Measurements from ENCODE around the gene ALAD. TPM values are rescaled to one million over a fixed set of nuclear protein-coding genes. Genes with fewer than 3 reads are reported as not detected.

The ALAD gene
- total RNA-seq, 1 donor from 2014 or later = 26.2 TPM

DNA sequence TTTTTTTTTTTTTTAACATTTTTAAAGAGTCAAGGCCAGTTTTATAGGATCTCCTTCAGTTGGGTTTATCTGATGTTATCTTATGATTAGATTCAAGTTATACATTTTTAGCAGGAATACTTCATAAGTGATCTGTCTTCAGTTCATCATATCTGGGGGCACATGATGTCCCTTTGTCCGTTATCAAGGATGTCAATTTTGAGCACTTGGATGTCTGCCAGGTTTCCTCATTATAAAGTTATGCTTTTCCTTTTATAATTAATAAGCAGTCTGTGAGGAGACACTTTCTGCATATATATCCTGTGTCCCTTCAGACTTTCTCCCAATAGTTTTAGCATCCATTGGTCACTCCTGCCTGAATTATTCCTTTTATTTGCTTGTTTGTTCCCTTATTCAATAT, 36.1 kb downstream of the ALAD start:
- no peaks in the 10 kb centered on the region for H3K36me3 Mint-ChIP-seq (ENCODE audit: unreplicated experiment)
- H3K27me3 Mint-ChIP-seq (ENCODE audit: unreplicated experiment) = no peaks in the 10 kb centered on the region
- no peak for DNase-seq (ENCODE audit: extremely low spot score, unreplicated experiment)
- H3K9me3 Mint-ChIP-seq (ENCODE audit: unreplicated experiment) = no peaks in the 10 kb centered on the region
- no peak overlapping the region for H3K4me3 Mint-ChIP-seq (ENCODE audit: unreplicated experiment)
- no peak overlapping the region for H3K27ac Mint-ChIP-seq (ENCODE audit: unreplicated experiment)
- peaks cover 7% of the 10 kb centered on the region for H3K4me1 Mint-ChIP-seq (ENCODE audit: unreplicated experiment)
- TF ChIP-seq, protein P1, sequence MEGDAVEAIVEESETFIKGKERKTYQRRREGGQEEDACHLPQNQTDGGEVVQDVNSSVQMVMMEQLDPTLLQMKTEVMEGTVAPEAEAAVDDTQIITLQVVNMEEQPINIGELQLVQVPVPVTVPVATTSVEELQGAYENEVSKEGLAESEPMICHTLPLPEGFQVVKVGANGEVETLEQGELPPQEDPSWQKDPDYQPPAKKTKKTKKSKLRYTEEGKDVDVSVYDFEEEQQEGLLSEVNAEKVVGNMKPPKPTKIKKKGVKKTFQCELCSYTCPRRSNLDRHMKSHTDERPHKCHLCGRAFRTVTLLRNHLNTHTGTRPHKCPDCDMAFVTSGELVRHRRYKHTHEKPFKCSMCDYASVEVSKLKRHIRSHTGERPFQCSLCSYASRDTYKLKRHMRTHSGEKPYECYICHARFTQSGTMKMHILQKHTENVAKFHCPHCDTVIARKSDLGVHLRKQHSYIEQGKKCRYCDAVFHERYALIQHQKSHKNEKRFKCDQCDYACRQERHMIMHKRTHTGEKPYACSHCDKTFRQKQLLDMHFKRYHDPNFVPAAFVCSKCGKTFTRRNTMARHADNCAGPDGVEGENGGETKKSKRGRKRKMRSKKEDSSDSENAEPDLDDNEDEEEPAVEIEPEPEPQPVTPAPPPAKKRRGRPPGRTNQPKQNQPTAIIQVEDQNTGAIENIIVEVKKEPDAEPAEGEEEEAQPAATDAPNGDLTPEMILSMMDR (IDR thresholded peaks at IDR 0.05) = no peak

DNA sequence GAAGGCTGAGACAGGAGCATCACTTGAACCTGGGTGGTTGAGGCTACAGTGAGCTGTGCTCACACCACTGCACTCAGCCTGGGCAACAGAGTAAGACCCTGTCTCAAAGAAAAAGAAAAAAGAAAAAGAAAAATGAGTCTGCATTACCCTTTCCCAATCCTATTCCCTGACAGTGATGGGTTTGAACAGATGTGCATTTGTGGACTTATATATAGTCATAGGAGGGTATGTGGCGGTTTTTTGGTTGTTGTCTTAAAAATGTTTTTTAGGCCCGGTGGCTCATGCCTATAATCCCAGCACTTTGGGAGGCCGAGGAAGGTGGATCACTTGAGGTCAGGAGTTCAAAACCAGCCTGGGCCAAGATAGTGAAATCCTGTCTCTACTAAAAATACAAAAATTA, 37.7 kb downstream of the ALAD start:
- TF ChIP-seq, protein P1 (IDR thresholded peaks at IDR 0.05) = no peak
- H3K36me3 Mint-ChIP-seq (ENCODE audit: unreplicated experiment) = no peaks in the 10 kb centered on the region
- H3K27me3 Mint-ChIP-seq (ENCODE audit: unreplicated experiment) = peaks cover 5% of the 10 kb centered on the region
- no peak overlapping the region for H3K27ac Mint-ChIP-seq (ENCODE audit: unreplicated experiment)
- no peak overlapping the region for H3K4me3 Mint-ChIP-seq (ENCODE audit: unreplicated experiment)
- DNase-seq (ENCODE audit: extremely low spot score, unreplicated experiment) = no peak
- H3K4me1 Mint-ChIP-seq (ENCODE audit: unreplicated experiment) = peaks cover 7% of the 10 kb centered on the region
- no peaks in the 10 kb centered on the region for H3K9me3 Mint-ChIP-seq (ENCODE audit: unreplicated experiment)

DNA sequence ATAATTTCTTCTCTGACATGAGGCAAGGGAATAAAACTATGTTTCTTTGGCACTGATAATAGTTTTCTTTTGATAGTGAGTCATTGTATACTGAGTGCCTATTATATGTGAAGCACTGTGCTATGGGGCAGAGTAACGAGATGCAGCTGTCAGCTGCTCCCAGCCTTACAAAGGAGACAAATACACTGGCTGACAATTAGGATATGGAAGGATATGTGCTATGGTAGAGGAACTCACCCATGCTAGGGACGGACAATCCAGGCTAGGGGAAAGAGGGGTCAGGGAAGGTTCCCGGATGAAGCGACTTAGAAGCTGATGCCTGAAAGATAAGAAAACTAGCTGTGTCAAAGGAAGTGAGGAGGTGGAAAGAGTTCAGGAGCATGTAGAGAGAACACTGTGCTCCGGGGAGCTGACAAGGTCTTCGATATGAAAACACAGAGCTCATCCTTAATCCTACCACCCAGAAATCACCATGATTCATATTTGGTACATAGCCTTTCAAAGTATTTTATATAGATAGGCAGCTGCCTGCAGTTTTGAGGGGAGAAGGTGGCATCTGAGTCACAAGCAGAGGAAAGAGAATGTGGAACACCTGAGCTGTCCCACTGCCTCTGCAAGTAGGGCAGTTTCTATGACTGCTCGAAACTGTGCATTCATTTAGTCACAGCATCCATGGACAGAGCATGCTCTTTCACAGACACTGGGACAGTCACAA, 39.6 kb downstream of the ALAD start:
- no peak for DNase-seq (ENCODE audit: extremely low spot score, unreplicated experiment)
- H3K27ac Mint-ChIP-seq (ENCODE audit: unreplicated experiment) = no peak overlapping the region
- H3K27me3 Mint-ChIP-seq (ENCODE audit: unreplicated experiment) = peaks cover 11% of the 10 kb centered on the region
- TF ChIP-seq, protein P1 (IDR thresholded peaks at IDR 0.05) = no peak
- no peak overlapping the region for H3K4me3 Mint-ChIP-seq (ENCODE audit: unreplicated experiment)
- no peaks in the 10 kb centered on the region for H3K36me3 Mint-ChIP-seq (ENCODE audit: unreplicated experiment)
- peaks cover 10% of the 10 kb centered on the region for H3K4me1 Mint-ChIP-seq (ENCODE audit: unreplicated experiment)
- H3K9me3 Mint-ChIP-seq (ENCODE audit: unreplicated experiment) = no peaks in the 10 kb centered on the region

DNA sequence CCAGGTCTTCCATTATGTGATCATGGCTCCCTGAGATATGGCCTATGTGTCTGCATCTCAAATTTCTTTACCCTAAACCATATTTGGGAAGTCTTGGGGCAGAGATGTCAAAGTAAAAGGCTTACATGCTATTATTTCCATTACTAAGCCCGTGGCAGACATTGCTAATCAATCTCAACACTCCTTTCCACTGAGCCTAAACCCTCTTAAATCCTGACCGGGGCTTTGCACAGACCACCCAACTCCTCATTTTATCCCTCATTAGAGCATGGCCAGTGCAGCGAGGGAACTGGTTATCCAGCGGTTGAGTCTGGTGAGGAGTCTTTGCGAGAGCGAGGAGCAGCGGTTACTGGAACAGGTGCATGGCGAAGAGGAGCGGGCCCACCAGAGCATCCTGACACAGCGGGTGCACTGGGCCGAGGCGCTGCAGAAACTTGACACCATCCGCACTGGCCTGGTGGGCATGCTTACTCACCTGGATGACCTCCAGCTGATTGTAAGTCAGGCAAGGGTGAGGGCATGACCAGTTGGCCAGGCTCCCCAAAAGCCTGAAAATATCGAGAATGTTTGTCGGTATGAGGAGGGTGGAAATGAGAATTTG, 40.7 kb downstream of the ALAD start:
- H3K9me3 Mint-ChIP-seq (ENCODE audit: unreplicated experiment) = no peaks in the 10 kb centered on the region

DNA sequence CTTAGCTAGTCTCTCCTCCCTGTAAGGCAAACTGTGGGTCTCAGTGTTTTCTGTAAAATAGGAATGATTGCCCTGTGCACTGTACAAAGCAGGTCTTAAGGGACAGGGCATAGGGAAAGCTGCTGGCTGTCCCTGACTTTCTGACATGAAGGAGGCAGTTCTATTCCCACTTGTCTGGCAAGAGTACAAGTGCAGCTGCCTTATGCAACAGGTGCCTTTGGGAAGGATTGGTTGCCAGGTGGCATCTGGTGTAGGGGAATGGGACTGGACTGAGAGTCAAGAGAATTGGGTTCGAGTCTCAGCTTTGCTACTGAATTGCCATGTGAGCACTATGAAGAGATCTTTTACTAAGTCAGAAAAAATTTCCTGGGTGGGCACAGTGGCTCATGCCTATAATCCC, 41.7 kb downstream of the ALAD start:
- Mint-ChIP-seq H3K9me3 (ENCODE audit: unreplicated experiment) (no peaks in the 10 kb centered on the region), H3K27me3 (ENCODE audit: unreplicated experiment) (peaks cover 31% of the 10 kb centered on the region), H3K36me3 (ENCODE audit: unreplicated experiment) (no peaks in the 10 kb centered on the region), H3K27ac (ENCODE audit: unreplicated experiment) (no peak overlapping the region), H3K4me3 (ENCODE audit: unreplicated experiment) (no peak overlapping the region), H3K4me1 (ENCODE audit: unreplicated experiment) (peaks cover 10% of the 10 kb centered on the region)
- no peak for DNase-seq (ENCODE audit: extremely low spot score, unreplicated experiment)
- TF ChIP-seq, protein P1 (IDR thresholded peaks at IDR 0.05) = no peak

More for the DNA sequence above, 40.7 kb downstream of the ALAD start:
- H3K27me3 Mint-ChIP-seq (ENCODE audit: unreplicated experiment) = peaks cover 21% of the 10 kb centered on the region
- H3K36me3 Mint-ChIP-seq (ENCODE audit: unreplicated experiment) = no peaks in the 10 kb centered on the region
- no peak overlapping the region for H3K4me3 Mint-ChIP-seq (ENCODE audit: unreplicated experiment)
- TF ChIP-seq, protein P1 (IDR thresholded peaks at IDR 0.05) = no peak
- H3K27ac Mint-ChIP-seq (ENCODE audit: unreplicated experiment) = no peak overlapping the region
- no peak for DNase-seq (ENCODE audit: extremely low spot score, unreplicated experiment)
- H3K4me1 Mint-ChIP-seq (ENCODE audit: unreplicated experiment) = peaks cover 10% of the 10 kb centered on the region
